DND-41 (cell line): ENCODE results near the gene GABRG3.

Experiments used
- EZH2 ChIP-seq: IDR thresholded peaks from 3 replicates; pipeline ENCODE4 v1.6.1; 2012; ENCODE audit warnings: borderline replicate concordance, low read depth, mild to moderate bottlenecking, moderate library complexity, low read length, inconsistent platforms; ENCODE audit not compliant: severe bottlenecking
- TF ChIP-seq, protein P1 (sequence below): IDR thresholded peaks from 2 replicates; pipeline ENCODE4 v1.5.1; 2012; ENCODE audit warnings: borderline replicate concordance, low read length, moderate library complexity, mild to moderate bottlenecking; ENCODE audit not compliant: poor library complexity, severe bottlenecking; ENCODE audit errors: extremely low read depth

DNA sequence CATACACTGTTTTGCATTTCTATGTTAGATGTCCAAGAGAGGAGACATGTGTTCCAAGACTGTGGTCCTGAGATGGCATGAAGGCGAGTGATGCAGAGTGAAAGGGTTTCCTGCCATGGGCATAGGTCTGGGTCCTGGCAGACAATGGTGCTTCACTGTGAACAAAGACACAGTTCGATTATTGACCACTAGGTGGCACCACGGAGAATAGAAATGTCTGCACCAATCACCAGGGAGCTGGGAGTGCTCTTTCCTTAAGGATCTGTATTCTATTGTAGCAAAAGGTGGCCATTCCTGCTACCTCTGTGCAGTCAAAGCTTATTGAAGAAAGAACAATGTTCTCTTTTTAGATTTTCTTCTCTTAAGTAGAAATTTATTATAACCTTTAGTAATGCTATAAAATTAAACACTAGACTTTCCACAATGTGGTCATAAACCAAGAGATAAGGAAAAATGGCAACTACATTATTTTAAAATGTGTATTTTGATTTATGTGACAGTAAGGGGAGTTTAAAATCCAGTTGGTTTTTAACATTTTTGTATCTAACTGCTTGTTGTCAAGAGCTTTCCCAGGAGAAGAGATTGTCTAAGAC is 88.7 kb downstream of the GABRG3 start:
- TF ChIP-seq, protein P1, sequence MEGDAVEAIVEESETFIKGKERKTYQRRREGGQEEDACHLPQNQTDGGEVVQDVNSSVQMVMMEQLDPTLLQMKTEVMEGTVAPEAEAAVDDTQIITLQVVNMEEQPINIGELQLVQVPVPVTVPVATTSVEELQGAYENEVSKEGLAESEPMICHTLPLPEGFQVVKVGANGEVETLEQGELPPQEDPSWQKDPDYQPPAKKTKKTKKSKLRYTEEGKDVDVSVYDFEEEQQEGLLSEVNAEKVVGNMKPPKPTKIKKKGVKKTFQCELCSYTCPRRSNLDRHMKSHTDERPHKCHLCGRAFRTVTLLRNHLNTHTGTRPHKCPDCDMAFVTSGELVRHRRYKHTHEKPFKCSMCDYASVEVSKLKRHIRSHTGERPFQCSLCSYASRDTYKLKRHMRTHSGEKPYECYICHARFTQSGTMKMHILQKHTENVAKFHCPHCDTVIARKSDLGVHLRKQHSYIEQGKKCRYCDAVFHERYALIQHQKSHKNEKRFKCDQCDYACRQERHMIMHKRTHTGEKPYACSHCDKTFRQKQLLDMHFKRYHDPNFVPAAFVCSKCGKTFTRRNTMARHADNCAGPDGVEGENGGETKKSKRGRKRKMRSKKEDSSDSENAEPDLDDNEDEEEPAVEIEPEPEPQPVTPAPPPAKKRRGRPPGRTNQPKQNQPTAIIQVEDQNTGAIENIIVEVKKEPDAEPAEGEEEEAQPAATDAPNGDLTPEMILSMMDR = peak; percentile 68
- no peak for TF ChIP-seq EZH2
